ENCODE results near the gene SH3BP4.

The SH3BP4 gene

DNA sequence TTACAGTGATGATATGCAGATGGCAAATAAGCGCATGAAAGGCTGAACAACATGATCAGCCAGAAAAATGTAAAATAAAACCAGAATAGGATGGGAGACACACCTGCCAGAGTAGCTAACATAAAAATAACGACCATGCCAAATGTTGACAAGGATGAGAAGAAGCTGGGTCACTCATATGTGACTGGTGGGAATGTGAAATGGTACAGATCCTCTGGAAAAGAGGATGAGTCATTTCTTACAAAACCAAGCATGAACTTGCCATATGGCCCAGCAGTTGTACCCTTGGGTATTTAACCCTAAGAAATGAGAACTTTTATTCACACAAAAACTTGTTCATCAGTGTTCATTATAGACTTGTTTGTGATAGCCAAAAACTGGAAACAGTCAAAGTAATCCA lies 143.8 kb downstream of the SH3BP4 start:
- no peak for DNase-seq

GRCh38 chr2:235096447-235096846 lies 144.6 kb downstream of the SH3BP4 start:
- DNase-seq = no peak

DNA sequence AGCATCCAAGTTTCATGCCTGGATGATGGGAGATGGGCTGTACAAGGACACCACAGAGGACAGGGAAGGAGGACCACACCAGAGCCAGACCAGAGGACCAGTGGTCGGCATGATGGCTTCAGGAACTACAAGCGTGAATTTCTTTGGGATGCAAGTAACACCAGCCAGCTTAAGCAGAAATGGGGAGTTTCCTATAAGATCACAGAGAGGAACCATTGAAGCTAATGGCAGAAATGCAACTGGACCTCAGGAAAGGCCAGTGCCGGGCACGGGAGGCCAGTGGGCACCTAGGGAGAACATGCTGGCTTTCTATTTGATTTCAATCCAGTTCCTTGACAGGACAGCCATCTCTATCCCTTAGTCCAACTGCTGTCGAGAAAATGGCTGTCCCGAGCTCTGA lies 145.4 kb downstream of the SH3BP4 start:
- DNase-seq = no peak

GRCh38 chr2:235098269-235098668 lies 146.5 kb downstream of the SH3BP4 start:
- no peak for DNase-seq

- DNase-seq = no peak
Observed at GRCh38 chr2:235098736-235099494, 147.1 kb downstream of the SH3BP4 start.

DNA sequence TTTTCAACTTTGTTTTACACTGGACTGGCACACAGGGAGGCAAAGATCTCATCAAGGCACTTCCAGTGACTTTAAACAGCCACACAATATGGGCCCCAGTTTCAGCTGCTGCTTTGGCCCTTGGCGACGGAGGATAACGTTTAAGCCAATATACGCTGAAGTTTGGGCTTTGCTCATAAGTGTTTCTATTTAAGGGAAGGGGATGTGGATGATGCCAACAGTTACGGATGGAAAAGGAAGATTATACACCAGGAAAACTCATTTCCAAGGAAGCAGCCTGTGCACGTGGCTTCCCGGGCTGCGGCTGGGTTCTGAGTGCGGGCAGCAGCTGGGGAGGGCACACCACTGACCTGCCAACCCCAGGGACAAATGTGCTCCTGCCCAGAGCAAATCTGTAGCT lies 151.1 kb downstream of the SH3BP4 start:
- no peak for DNase-seq

All from T1000 (cell line).